Mucosa of rectum (tissue), 2 donors: ENCODE results near the gene TTI1.

Source experiments
- H3K27ac ChIP-seq, 2 donors: one replicate each; pipeline ENCODE4 v1.7.0; 2013; ENCODE audit warnings: inconsistent platforms in 2 of 2, low read depth in 2 of 2, low read length in 2 of 2
- H3K27me3 ChIP-seq, 2 donors: one replicate each; pipeline ENCODE4 v1.7.0; 2013; ENCODE audit warnings: low read length in 2 of 2; ENCODE audit not compliant: control insufficient read depth in 2 of 2, insufficient read depth in 2 of 2
- H3K36me3 ChIP-seq, 2 donors: one replicate each; pipeline ENCODE4 v1.7.0; 2013; ENCODE audit warnings: low read length in 2 of 2; ENCODE audit not compliant: control insufficient read depth in 2 of 2, insufficient read depth in 2 of 2
- H3K4me1 ChIP-seq, 2 donors: one replicate each; pipeline ENCODE4 v1.7.0; 2013; ENCODE audit warnings: low read length in 2 of 2, mild to moderate bottlenecking in 1 of 2; ENCODE audit not compliant: control insufficient read depth in 2 of 2, insufficient read depth in 2 of 2
- H3K4me3 ChIP-seq, 2 donors: one replicate each; pipeline ENCODE4 v1.7.0; 2013; ENCODE audit warnings: low read length in 2 of 2
- H3K9ac ChIP-seq, 2 donors: one replicate each; pipeline ENCODE4 v1.7.0; 2013; ENCODE audit warnings: low read length in 2 of 2, low read depth in 1 of 2, mild to moderate bottlenecking in 1 of 2
- H3K9me3 ChIP-seq, 2 donors: one replicate each; pipeline ENCODE4 v1.7.0; 2013; ENCODE audit warnings: low read length in 2 of 2; ENCODE audit not compliant: control insufficient read depth in 2 of 2
- donor health status: healthy.
- donor health status: Normal muscosa, but diverticular disease.

Gene TTI1

DNA sequence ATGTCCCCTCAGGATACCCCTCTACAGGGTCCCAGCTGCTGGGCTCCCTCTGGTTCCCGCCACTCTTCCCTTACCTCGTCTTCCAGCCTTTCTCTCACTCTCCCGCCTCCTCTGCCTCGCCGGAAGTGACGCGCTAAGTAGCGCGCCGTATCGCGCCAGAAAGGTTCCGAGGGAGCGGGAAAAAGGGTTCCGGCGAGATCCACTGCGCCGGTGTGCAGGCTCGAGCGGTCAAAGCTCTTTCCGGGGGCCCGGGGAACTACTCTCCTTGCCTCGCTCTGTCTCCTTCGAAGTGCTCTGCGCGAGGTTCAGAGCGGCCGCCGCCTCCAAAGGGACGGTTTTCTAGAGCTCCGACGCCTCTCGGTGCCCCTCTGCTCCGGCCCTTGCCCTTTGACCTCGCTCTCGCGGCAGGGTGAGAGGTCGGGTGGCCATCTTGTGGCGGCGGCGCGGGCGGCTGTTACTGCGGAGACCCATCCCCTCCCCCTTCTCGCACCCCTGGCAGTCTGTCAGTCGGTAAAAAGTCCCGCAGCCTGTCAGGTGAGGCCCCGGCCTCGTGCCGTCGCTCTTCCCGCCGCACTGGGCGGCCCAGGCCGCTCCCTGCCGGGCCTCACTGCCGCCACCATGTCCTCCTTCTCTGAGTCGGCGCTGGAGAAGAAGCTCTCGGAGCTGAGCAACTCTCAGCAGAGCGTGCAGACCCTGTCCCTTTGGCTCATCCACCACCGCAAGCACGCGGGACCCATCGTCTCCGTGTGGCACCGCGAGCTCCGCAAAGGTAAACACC lies at the start of gene TTI1, which contains the start of gene RPRD1B:
TSS of gene TTI1 (minus strand) at position 127 of the 778 bp plus-strand sequence. CDS start 19,640 bp downstream, outside the sequence.
TSS of gene RPRD1B (plus strand) at position 417 of the 778 bp plus-strand sequence. CDS start at position 619, 202 bp downstream.
- H3K9me3 ChIP-seq: no peaks in the 10 kb centered on the region
- H3K4me1 ChIP-seq: peaks cover 23 to 26% of the 10 kb centered on the region in 2 donors
- peak within 1 kb of the TSS; percentile 73 to 98 for H3K9ac ChIP-seq
- H3K27me3 ChIP-seq: no peaks in the 10 kb centered on the region
- no peaks in the 10 kb centered on the region for H3K36me3 ChIP-seq
- peak within 1 kb of the TSS; percentile 90 to 95 for H3K4me3 ChIP-seq
- H3K27ac ChIP-seq: peak within 1 kb of the TSS; percentile 91 to 94

GRCh38 chr20:38082894-38083293 lies 49.6 kb upstream of the TTI1 start:
- no peaks in the 10 kb centered on the region for H3K9me3 ChIP-seq
- H3K27ac ChIP-seq: no peak overlapping the region
- H3K4me3 ChIP-seq: no peak overlapping the region
- H3K4me1 ChIP-seq: no peaks in the 10 kb centered on the region
- no peak overlapping the region for H3K9ac ChIP-seq
- no peaks in the 10 kb centered on the region for H3K27me3 ChIP-seq
- peaks cover 26 to 29% of the 10 kb centered on the region in 2 donors for H3K36me3 ChIP-seq

GRCh38 chr20:38081575-38081974 lies 48.3 kb upstream of the TTI1 start:
- H3K27ac ChIP-seq: no peak overlapping the region
- H3K36me3 ChIP-seq: peaks cover 28 to 31% of the 10 kb centered on the region in 2 donors
- no peak overlapping the region for H3K9ac ChIP-seq

GRCh38 chr20:38079353-38079752 lies 46.1 kb upstream of the TTI1 start:
- Histone ChIP-seq H3K27ac (no peak overlapping the region), H3K9me3 (no peaks in the 10 kb centered on the region), H3K9ac (no peak overlapping the region), H3K4me3 (no peak overlapping the region), H3K27me3 (no peaks in the 10 kb centered on the region), H3K4me1 (no peaks in the 10 kb centered on the region), H3K36me3 (peaks cover 17 to 25% of the 10 kb centered on the region in 2 donors)

More at GRCh38 chr20:38081575-38081974, 48.3 kb upstream of the TTI1 start:
- H3K9me3 ChIP-seq: no peaks in the 10 kb centered on the region
- H3K4me1 ChIP-seq: no peaks in the 10 kb centered on the region
- H3K4me3 ChIP-seq: no peak overlapping the region
- no peaks in the 10 kb centered on the region for H3K27me3 ChIP-seq

- no peaks in the 10 kb centered on the region for H3K27me3 ChIP-seq
- no peaks in the 10 kb centered on the region for H3K9me3 ChIP-seq
- peaks cover 0 to 5% of the 10 kb centered on the region in 2 donors for H3K4me1 ChIP-seq
- no peak overlapping the region for H3K4me3 ChIP-seq
- no peak overlapping the region for H3K27ac ChIP-seq
- H3K36me3 ChIP-seq: peaks cover 14 to 16% of the 10 kb centered on the region in 2 donors
- H3K9ac ChIP-seq: no peak overlapping the region
Observed at GRCh38 chr20:38078084-38078483, 44.8 kb upstream of the TTI1 start.

- Histone ChIP-seq H3K27ac (no peak overlapping the region), H3K36me3 (peaks cover 10 to 16% of the 10 kb centered on the region in 2 donors), H3K9ac (no peak overlapping the region), H3K4me1 (peaks cover 0 to 5% of the 10 kb centered on the region in 2 donors), H3K9me3 (no peaks in the 10 kb centered on the region), H3K27me3 (no peaks in the 10 kb centered on the region), H3K4me3 (no peak overlapping the region)
Observed at GRCh38 chr20:38076548-38076947, 43.3 kb upstream of the TTI1 start.

DNA sequence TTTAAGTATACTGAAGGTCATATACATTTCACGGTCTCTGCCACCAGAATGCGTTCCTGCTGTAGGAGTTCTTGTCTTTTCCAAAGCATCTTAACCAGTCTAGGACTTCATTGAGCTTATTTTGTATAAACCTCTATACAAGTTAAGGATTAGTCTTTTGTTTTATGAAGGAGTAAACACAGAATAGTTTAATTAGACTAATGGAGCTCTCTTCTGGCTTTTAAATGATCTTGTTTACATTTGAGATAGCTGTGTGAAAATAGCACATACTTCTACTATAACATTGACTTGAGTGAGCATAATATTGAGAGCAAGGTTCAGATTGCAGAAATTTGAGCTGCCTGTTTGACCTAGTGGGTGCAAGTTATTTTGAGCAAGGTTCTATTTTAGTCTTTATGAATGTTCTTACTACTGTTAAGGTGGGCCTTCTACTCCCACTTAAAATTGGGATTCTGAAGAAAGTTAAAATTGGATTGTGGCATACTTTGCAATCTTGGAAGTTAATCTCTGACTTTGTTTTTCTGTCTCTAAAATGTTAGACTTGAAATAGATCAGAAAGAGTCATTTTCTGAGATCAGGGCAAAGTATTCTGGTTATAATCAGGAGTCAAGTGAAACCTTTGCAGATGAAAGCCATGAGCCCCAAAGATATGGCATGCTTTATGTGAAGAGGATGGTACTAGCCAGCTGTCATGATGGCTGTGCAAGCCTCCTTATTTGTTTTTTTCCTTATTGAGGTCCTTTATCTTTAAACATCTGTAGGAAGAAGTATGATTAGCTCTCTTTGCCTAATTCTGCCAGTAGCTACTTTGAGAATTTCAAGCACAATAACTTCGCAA lies 42.1 kb upstream of the TTI1 start:
- no peaks in the 10 kb centered on the region for H3K9me3 ChIP-seq
- H3K27me3 ChIP-seq: no peaks in the 10 kb centered on the region
- H3K9ac ChIP-seq: no peak overlapping the region
- peaks cover 0 to 5% of the 10 kb centered on the region in 2 donors for H3K4me1 ChIP-seq
- H3K4me3 ChIP-seq: no peak overlapping the region
- no peak overlapping the region for H3K27ac ChIP-seq
- H3K36me3 ChIP-seq: peaks cover 17 to 25% of the 10 kb centered on the region in 2 donors

DNA sequence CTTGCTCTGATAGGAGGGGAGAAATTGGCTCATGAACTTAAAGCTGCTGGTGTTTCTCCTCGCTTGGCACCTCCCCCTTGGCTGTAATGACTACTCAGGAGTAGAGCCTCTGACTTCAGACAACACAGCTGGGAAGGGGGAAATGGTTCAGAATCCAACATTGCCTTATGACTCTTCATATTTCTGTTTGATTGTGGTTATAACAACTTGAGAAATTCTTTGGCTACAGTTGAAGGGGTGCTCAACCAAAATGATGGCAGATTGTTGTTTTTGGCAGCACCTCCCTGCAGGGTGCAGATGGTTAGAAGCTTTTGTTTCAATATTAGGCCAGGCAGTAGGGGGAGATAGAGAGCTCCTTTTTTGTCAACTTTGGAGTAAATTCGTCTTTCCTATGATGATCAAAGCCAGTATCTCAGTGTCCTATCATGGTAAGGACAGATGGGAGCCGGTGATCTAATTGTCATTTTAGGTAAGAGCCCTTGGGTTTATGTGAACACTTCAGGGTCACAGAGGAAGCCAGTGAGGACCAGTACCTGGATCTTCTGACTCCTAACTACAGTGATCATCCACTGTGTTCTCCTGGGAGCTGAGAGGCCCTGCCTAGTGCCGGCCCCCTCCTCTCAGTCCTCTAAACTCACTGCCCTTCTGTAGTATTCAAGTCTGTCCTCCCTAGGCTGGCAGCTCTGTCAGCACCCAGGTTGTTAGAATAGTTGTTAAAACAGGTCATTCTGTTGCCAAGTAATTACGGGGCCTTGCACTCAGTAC lies 40.2 kb upstream of the TTI1 start:
- no peaks in the 10 kb centered on the region for H3K27me3 ChIP-seq
- peak overlapping the region; percentile 3 to 5 for H3K27ac ChIP-seq
- no peaks in the 10 kb centered on the region for H3K9me3 ChIP-seq
- no peak overlapping the region for H3K9ac ChIP-seq
- peaks cover 0 to 5% of the 10 kb centered on the region in 2 donors for H3K4me1 ChIP-seq
- H3K36me3 ChIP-seq: peaks cover 29 to 36% of the 10 kb centered on the region in 2 donors
- H3K4me3 ChIP-seq: no peak overlapping the region

DNA sequence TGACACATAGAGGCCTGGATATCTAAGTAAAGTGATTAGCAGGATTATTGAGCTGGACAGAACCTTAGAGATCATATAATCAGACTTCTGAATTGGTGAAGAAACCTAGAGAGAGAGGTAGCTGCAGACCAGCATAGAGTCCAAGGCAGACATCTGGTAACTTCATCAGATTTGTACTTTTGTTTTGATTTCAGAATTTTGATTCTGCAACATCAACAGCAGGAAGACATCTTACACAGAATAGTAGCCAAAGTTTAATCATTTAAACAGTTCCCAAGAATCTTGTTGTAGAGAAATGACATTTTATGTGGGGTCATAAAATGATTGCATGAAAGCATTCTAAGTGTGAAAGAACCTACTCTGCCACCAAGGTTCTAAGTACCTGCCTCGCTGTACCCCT lies 39.6 kb upstream of the TTI1 start:
- Histone ChIP-seq H3K36me3 (peaks cover 33 to 39% of the 10 kb centered on the region in 2 donors), H3K9ac (no peak overlapping the region), H3K4me1 (peaks cover 0 to 5% of the 10 kb centered on the region in 2 donors), H3K27ac (no peak overlapping the region), H3K9me3 (no peaks in the 10 kb centered on the region), H3K4me3 (no peak overlapping the region), H3K27me3 (no peaks in the 10 kb centered on the region)
